ENCODE results near the gene ZCWPW2. TPM values are rescaled to one million over a fixed set of nuclear protein-coding genes. Genes with fewer than 3 reads are reported as not detected.

Gene ZCWPW2, protein sequence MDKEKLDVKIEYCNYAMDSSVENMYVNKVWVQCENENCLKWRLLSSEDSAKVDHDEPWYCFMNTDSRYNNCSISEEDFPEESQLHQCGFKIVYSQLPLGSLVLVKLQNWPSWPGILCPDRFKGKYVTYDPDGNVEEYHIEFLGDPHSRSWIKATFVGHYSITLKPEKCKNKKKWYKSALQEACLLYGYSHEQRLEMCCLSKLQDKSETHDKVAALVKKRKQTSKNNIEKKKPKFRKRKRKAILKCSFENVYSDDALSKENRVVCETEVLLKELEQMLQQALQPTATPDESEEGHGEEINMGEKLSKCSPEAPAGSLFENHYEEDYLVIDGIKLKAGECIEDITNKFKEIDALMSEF
- total RNA-seq (1 to 10 TPM; 1.3 to 2.7 (median 2.1) TPM), polyA plus RNA-seq (1 to 10 TPM; 1.4 to 1.6 TPM)
- long read RNA-seq, donor 1, partial matches to known transcripts, result 0 of 3 reads
- long read RNA-seq, donor 1, other reads (novel, unspliced or antisense), result 3 of 3 reads
- long read RNA-seq, donor 2, result 0 reads
- long read RNA-seq, donor 3, partial matches to known transcripts, result 0 of 4 reads
- long read RNA-seq, donor 3, other reads (novel, unspliced or antisense), result 4 of 4 reads

GRCh38 chr3:28348629-28349468 lies at the start of gene ZCWPW2, which contains the start of gene AZI2:
TSS of gene ZCWPW2 (plus strand) at chr3:28348721. CDS start at chr3:28413069, 64,348 bp downstream.
TSS of gene AZI2 (minus strand) at chr3:28348824. CDS start at chr3:28340617, 8,207 bp downstream.
- TF ChIP-seq EP300 (IDR thresholded peaks at IDR 0.05), result no peak
- peak; percentile 91 for TF ChIP-seq POLR2A (IDR thresholded peaks at IDR 0.05)
- TF ChIP-seq CTCF (IDR thresholded peaks at IDR 0.05), result peak in 1 of 3 donors; percentile 38
- Histone ChIP-seq H3K4me1 (ENCODE audit: insufficient read depth) (peaks cover 3% of the 10 kb centered on the region), H3K27me3 (no peaks in the 10 kb centered on the region), H3K27ac (peak within 1 kb of the TSS; percentile 79 to 99), H3K4me3 (peak within 1 kb of the TSS; percentile 86), H3K36me3 (no peaks in the 10 kb centered on the region), H3K9me3 (no peaks in the 10 kb centered on the region)
- intact Hi-C loops (cut with DNase I), result no loop called here
- WGBS, 3 donors, result 0 to 1% (median 0%) methylated on average over 67 to 83 of the region's 83 CpGs
- DNase-seq, result peak; percentile 98

- Histone ChIP-seq H3K9me3 (no peaks in the 10 kb centered on the region), H3K27ac (no peak overlapping the region), H3K4me3 (no peak overlapping the region), H3K27me3 (no peaks in the 10 kb centered on the region), H3K36me3 (no peaks in the 10 kb centered on the region), H3K4me1 (ENCODE audit: insufficient read depth) (no peaks in the 10 kb centered on the region)
- intact Hi-C loops (cut with DNase I), result no loop called here
- no peak for DNase-seq
- 90 to 94% (median 91%) methylated on average over 1 of the region's 1 CpG for WGBS, 3 donors
- TF ChIP-seq EP300 (IDR thresholded peaks at IDR 0.05), result no peak
- no peak for TF ChIP-seq POLR2A (IDR thresholded peaks at IDR 0.05)
- no peak for TF ChIP-seq CTCF (IDR thresholded peaks at IDR 0.05)
Observed at GRCh38 chr3:28299705-28300104, 48.8 kb upstream of the ZCWPW2 start.

DNA sequence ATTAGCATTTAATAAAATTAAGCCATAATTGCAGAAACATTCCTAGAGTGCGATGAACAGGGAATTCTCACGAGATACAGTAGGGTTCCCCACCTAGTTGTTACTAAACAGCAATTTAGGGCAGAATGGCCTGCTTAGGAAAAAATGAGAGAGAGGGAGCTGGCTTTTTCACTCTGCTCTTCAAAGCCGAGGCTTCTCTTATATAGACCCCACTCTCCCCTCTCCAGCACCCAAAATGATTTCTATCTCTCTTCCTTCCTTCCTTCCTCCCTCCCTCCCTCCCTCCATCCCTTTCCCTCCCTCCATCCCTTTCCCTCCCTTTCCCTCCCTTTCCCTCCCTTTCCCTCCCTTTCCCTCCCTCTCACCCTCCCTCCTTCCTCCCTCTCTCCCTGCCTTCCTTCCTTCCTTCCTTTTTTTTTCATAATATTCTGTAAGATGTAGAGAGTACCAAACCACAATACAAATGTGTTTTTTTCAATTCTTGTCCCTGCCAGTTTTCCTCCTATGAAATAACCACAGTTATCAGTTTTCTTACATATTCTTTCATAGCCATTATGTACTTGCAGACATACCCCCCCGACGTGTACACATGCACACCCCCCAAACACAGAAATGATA lies 48.1 kb upstream of the ZCWPW2 start:
- no peak for DNase-seq

More for the DNA sequence above, 48.1 kb upstream of the ZCWPW2 start:
- Histone ChIP-seq H3K4me1 (ENCODE audit: insufficient read depth) (no peaks in the 10 kb centered on the region), H3K4me3 (no peak overlapping the region), H3K27ac (no peak overlapping the region), H3K27me3 (no peaks in the 10 kb centered on the region), H3K9me3 (no peaks in the 10 kb centered on the region), H3K36me3 (no peaks in the 10 kb centered on the region)
- 91 to 92% (median 92%) methylated on average over 5 of the region's 5 CpGs for WGBS, 3 donors
- intact Hi-C loops (cut with DNase I), result no loop called here
- no peak for TF ChIP-seq POLR2A (IDR thresholded peaks at IDR 0.05)
- TF ChIP-seq CTCF (IDR thresholded peaks at IDR 0.05), result no peak
- no peak for TF ChIP-seq EP300 (IDR thresholded peaks at IDR 0.05)
